ENCODE results near the gene DOK4. TPM values are rescaled to one million over a fixed set of nuclear protein-coding genes. Genes with fewer than 3 reads are reported as not detected.

Gene DOK4
- total RNA-seq = 0.73 and 1.6 TPM in 2 replicates
- 1.3 TPM for total RNA-seq (2013)
- 0.49 and 2.5 TPM in 2 replicates for polyA plus RNA-seq
- polyA minus RNA-seq = 0.57 and 5.3 TPM in 2 replicates

DNA sequence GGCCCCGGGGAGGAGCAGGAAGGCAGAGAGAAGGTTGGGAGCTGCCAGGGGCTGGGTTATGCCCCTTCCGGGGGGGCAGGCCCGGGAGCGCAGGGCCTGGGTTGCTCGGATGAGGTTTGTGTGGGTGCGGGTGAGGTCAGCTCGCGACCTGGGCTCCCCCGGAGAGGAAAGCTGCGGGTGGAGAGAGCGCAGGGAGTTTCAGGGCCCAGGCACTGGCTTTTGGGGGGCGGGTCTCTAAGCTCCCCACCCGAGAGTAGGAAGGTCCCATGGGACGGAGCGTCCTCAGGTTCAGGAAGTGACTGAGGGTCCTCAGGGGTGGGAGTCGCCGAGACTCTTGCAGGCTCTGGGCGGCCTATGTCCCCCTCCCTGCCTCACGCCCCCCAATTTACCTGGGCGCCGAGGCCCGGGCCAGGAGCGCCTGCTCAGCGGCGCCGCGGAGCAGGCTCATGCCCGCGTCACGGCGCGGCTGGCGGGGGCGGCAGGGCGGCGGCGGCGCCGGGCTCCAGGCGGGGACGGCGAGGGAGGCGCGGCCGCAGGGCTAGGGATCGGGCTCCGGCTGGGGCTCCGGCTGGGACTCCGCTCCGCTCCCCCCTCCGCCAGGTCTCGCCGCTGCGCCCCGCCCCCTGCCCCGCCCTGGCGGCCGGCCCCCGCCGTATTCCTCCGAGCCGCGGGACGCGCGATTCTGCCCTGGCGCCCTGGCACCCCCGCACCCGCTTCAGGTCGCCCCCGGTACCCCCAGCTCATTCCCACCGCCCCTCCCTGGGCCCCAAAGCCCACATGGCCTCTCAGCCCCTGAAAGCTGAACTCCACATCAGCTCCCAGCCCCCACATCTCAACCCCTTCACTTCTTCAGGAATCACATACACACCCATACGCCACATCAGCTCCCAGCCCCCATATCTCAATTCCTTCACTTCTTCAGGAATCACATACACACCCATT is at the start of gene DOK4:
DOK4 (minus strand) TSS at position 578 of the 942 bp plus-strand sequence. CDS start 6,986 bp downstream, outside the sequence.
- ChIA-PET CTCF (interaction anchor here (0.6 to 2.0 kb wide), 7 partner anchors 12 to 91 kb away, joined by 3 to 6 read pairs (median 4); partner anchors contain the start of genes CCDC102A and POLR2C), POLR2A (interaction anchor here (0.6 to 0.9 kb wide), 2 partner anchors 52 to 109 kb away, joined by 3 to 4 read pairs; no protein-coding TSS in a partner anchor)
- TF ChIP-seq, protein P1, sequence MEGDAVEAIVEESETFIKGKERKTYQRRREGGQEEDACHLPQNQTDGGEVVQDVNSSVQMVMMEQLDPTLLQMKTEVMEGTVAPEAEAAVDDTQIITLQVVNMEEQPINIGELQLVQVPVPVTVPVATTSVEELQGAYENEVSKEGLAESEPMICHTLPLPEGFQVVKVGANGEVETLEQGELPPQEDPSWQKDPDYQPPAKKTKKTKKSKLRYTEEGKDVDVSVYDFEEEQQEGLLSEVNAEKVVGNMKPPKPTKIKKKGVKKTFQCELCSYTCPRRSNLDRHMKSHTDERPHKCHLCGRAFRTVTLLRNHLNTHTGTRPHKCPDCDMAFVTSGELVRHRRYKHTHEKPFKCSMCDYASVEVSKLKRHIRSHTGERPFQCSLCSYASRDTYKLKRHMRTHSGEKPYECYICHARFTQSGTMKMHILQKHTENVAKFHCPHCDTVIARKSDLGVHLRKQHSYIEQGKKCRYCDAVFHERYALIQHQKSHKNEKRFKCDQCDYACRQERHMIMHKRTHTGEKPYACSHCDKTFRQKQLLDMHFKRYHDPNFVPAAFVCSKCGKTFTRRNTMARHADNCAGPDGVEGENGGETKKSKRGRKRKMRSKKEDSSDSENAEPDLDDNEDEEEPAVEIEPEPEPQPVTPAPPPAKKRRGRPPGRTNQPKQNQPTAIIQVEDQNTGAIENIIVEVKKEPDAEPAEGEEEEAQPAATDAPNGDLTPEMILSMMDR (IDR thresholded peaks at IDR 0.05) = no peak
- TF ChIP-seq EZH2 (IDR thresholded peaks at IDR 0.05; ENCODE audit: borderline replicate concordance, insufficient read depth, low read depth, low read length, poor library complexity, severe bottlenecking) = no peak
- peaks cover 11 to 15% of the 10 kb centered on the region in 2 donors for H3K4me1 ChIP-seq (ENCODE audit: control insufficient read depth in 2 of 2, insufficient read depth in 2 of 2, low read length in 2 of 2)
- no peaks in the 10 kb centered on the region for H3K9me3 ChIP-seq (ENCODE audit: control extremely low read depth in 1 of 3, control insufficient read depth in 2 of 3, insufficient read depth in 1 of 3, low read length in 2 of 3)
- peaks cover 0 to 12% (median 3%) of the 10 kb centered on the region in 4 experiments for H3K27me3 ChIP-seq (replicated peaks in 1 of 4; ENCODE audit: control extremely low read depth in 1 of 4, control insufficient read depth in 3 of 4, insufficient read depth in 4 of 4, low read length in 3 of 4)
- H4K20me1 ChIP-seq (ENCODE audit: control insufficient read depth, insufficient read depth, low read length, poor library complexity, severe bottlenecking) = no peaks in the 10 kb centered on the region
- peak; percentile 93 for ATAC-seq (ENCODE audit: low read depth)
- peaks cover 6% of the 10 kb centered on the region for H3K27me3 Mint-ChIP-seq
- H3K79me2 ChIP-seq (ENCODE audit: control insufficient read depth, insufficient read depth, low read length) = no peaks in the 10 kb centered on the region
- H3K9ac ChIP-seq (ENCODE audit: low read length) = peak within 1 kb of the TSS; percentile 75
- WGBS (ENCODE audit: insufficient coverage) = 2% methylated on average over 71 of the region's 73 CpGs
- intact Hi-C loops (cut with micrococcal nuclease) = loop anchor here (1.0 kb wide), 2 partner anchors 39 to 51 kb away; partner anchors contain the start of genes CIAPIN1 and COQ9
- H3K9me3 Mint-ChIP-seq (ENCODE audit: insufficient read depth) = no peaks in the 10 kb centered on the region
- DNase-seq = peak; percentile 77
- no peaks in the 10 kb centered on the region for H3K36me3 ChIP-seq (replicated peaks in 1 of 2; ENCODE audit: control extremely low read depth in 1 of 2, control insufficient read depth in 1 of 2, extremely low read depth in 1 of 2, insufficient read depth in 2 of 2, low read length in 1 of 2)
- peak within 1 kb of the TSS; percentile 93 for H3K4me2 ChIP-seq (replicated peaks; ENCODE audit: low read depth, low read length, poor library complexity, severe bottlenecking)
- no peak within 1 kb of the TSS for H3K27ac Mint-ChIP-seq
- H3K27ac ChIP-seq (ENCODE audit: low read length in 2 of 2) = no peak within 1 kb of the TSS
- H3K4me1 Mint-ChIP-seq = peaks cover 16% of the 10 kb centered on the region
- H3K4me3 ChIP-seq (ENCODE audit: control extremely low read depth in 1 of 5, extremely low read depth in 1 of 5, insufficient read depth in 1 of 5, low read depth in 2 of 5, low read length in 4 of 5) = peak within 1 kb of the TSS; percentile 22 to 68 (median 56)
- H2AFZ ChIP-seq (ENCODE audit: insufficient read depth, low read depth, low read length, poor library complexity, severe bottlenecking) = peak within 1 kb of the TSS; percentile 85
- H3K4me3 Mint-ChIP-seq = peak within 1 kb of the TSS; percentile 85
